ENCODE measurements around the gene CAMK1. TPM values are rescaled to one million over a fixed set of nuclear protein-coding genes. Genes with fewer than 3 reads are reported as not detected.

Gene CAMK1
- total RNA-seq, 1 experiment from 2014 or later: 2.0 TPM

- no TSS peak for BruUV-seq (replicated peaks)
- Histone ChIP-seq H3K27ac (no peak overlapping the region), H3K4me3 (no peak overlapping the region), H3K4me2 (no peak overlapping the region), H2AFZ (no peak overlapping the region), H3K9me3 (ENCODE audit: insufficient read depth, low read depth) (no peaks in the 10 kb centered on the region), H3K79me2 (ENCODE audit: low read depth) (no peaks in the 10 kb centered on the region), H3K36me3 (ENCODE audit: low read depth) (no peaks in the 10 kb centered on the region), H4K20me1 (ENCODE audit: insufficient read depth) (no peaks in the 10 kb centered on the region), H3K4me1 (replicated peaks; ENCODE audit: insufficient read depth) (no peaks in the 10 kb centered on the region), H3K27me3 (ENCODE audit: insufficient read depth, low read depth) (peaks cover 34% of the 10 kb centered on the region), H3F3A (ENCODE audit: insufficient read depth, low read depth) (no peaks in the 10 kb centered on the region), H3K9me2 (ENCODE audit: insufficient read depth) (no peaks in the 10 kb centered on the region)
- intact Hi-C loops (cut with micrococcal nuclease; ENCODE audit: unreplicated experiment): no loop called here
- TF ChIP-seq, protein P1, sequence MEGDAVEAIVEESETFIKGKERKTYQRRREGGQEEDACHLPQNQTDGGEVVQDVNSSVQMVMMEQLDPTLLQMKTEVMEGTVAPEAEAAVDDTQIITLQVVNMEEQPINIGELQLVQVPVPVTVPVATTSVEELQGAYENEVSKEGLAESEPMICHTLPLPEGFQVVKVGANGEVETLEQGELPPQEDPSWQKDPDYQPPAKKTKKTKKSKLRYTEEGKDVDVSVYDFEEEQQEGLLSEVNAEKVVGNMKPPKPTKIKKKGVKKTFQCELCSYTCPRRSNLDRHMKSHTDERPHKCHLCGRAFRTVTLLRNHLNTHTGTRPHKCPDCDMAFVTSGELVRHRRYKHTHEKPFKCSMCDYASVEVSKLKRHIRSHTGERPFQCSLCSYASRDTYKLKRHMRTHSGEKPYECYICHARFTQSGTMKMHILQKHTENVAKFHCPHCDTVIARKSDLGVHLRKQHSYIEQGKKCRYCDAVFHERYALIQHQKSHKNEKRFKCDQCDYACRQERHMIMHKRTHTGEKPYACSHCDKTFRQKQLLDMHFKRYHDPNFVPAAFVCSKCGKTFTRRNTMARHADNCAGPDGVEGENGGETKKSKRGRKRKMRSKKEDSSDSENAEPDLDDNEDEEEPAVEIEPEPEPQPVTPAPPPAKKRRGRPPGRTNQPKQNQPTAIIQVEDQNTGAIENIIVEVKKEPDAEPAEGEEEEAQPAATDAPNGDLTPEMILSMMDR (conservative IDR thresholded peaks at IDR 0.05): no peak
- no peak for TF ChIP-seq EZH2 (IDR thresholded peaks at IDR 0.05; ENCODE audit: low read depth)
- ChIA-PET POLR2A (ENCODE audit: unreplicated experiment) (interaction anchor here (0.6 kb wide), 2 partner anchors 21 to 339 kb away, joined by 3 to 4 read pairs; no protein-coding TSS in a partner anchor), CTCF (no interaction called here)
- DNase-seq: no peak
These were observed 48.1 kb downstream of the CAMK1 start for GRCh38 chr3:9721700-9722060.

DNA sequence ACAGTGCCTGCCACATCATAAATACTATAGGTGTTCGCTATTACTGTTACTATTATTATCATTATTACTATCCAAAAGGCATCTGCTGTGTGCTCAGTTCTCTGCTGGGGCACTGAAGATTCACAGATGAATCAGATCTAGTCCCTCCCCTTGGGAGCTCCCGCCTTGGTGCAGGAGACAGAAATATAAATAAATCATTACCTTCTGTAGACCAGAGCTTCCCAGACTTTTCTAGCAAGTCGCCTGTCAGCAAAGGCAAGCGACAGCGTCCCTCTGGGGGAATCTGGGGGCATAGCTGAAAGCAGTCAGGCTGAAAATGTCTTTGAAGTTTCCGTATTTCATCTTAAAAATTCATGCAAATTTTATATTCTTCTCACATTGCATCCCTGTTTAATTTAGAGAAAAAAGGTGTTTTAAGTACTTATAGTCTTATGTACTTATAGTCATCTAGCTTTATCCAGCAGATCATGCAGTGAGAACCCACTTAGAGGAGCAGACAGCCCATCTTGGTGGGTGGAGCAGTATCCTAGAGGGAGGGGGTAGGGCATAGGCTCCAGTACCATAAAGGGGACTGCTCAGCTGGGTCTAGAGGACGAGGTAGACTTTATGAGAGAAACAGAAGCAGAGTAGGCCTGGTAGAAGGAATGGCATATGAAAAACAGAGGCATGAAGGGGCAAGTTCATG is 48.6 kb downstream of the CAMK1 start:
- TF ChIP-seq EZH2 (IDR thresholded peaks at IDR 0.05; ENCODE audit: low read depth): no peak
- TF ChIP-seq, protein P1 (conservative IDR thresholded peaks at IDR 0.05): no peak
- Histone ChIP-seq H3K4me2 (no peak overlapping the region), H3F3A (ENCODE audit: insufficient read depth, low read depth) (no peaks in the 10 kb centered on the region), H3K9me2 (ENCODE audit: insufficient read depth) (no peaks in the 10 kb centered on the region), H3K4me1 (replicated peaks; ENCODE audit: insufficient read depth) (no peaks in the 10 kb centered on the region), H3K9me3 (ENCODE audit: insufficient read depth, low read depth) (no peaks in the 10 kb centered on the region), H3K27ac (no peak overlapping the region), H3K36me3 (ENCODE audit: low read depth) (no peaks in the 10 kb centered on the region), H3K79me2 (ENCODE audit: low read depth) (no peaks in the 10 kb centered on the region), H4K20me1 (ENCODE audit: insufficient read depth) (no peaks in the 10 kb centered on the region), H3K4me3 (no peak overlapping the region), H2AFZ (no peak overlapping the region), H3K27me3 (ENCODE audit: insufficient read depth, low read depth) (peaks cover 34% of the 10 kb centered on the region)
- intact Hi-C loops (cut with micrococcal nuclease; ENCODE audit: unreplicated experiment): no loop called here
- no peak for DNase-seq
- no TSS peak for BruUV-seq (replicated peaks)
- ChIA-PET CTCF (no interaction called here), POLR2A (ENCODE audit: unreplicated experiment) (interaction anchor here (0.6 kb wide), 1 partner anchor 21 kb away, joined by 3 read pairs; no protein-coding TSS in a partner anchor)

DNA sequence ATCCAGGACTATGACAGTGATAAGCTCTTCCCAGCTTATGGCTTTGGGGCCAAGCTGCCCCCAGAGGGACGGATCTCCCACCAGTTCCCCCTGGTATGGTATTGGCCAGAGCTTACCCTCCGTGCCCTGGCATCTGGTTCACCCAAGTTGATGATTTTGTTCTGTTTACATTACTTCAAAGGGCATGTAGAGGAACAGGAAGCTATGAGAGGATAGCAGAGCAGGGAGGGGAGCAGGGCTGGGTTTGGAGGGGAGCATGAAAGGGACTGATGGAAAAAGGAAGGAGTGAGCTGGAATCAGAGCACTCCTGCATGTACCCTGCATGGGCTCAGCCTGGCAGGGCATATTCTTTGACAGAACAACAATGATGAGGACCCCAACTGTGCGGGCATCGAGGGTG is 51.6 kb downstream of the CAMK1 start:
- H3F3A ChIP-seq (ENCODE audit: insufficient read depth, low read depth): no peaks in the 10 kb centered on the region
- H3K27ac ChIP-seq: no peak overlapping the region
- no peaks in the 10 kb centered on the region for H3K9me2 ChIP-seq (ENCODE audit: insufficient read depth)
- POLR2A ChIA-PET (ENCODE audit: unreplicated experiment): interaction anchor here (0.7 kb wide), 1 partner anchor 77 kb away, joined by 9 read pairs; no protein-coding TSS in a partner anchor
- BruUV-seq (replicated peaks): no TSS peak
- no peaks in the 10 kb centered on the region for H3K79me2 ChIP-seq (ENCODE audit: low read depth)
- no peak for DNase-seq
- TF ChIP-seq EZH2 (IDR thresholded peaks at IDR 0.05; ENCODE audit: low read depth): no peak
- TF ChIP-seq, protein P1 (conservative IDR thresholded peaks at IDR 0.05): no peak
- H3K36me3 ChIP-seq (ENCODE audit: low read depth): no peaks in the 10 kb centered on the region
- H3K9me3 ChIP-seq (ENCODE audit: insufficient read depth, low read depth): no peaks in the 10 kb centered on the region
- H3K4me2 ChIP-seq: no peak overlapping the region
- no peak overlapping the region for H3K4me3 ChIP-seq
- H3K4me1 ChIP-seq (replicated peaks; ENCODE audit: insufficient read depth): no peaks in the 10 kb centered on the region
- no peak overlapping the region for H2AFZ ChIP-seq
- H3K27me3 ChIP-seq (ENCODE audit: insufficient read depth, low read depth): peaks cover 40% of the 10 kb centered on the region
- intact Hi-C loops (cut with micrococcal nuclease; ENCODE audit: unreplicated experiment): loop anchor here (10.0 kb wide), 2 partner anchors 227 to 1017 kb away; no protein-coding TSS in a partner anchor
- CTCF ChIA-PET: no interaction called here
- H4K20me1 ChIP-seq (ENCODE audit: insufficient read depth): no peaks in the 10 kb centered on the region

Data from PC-9 (cell line).